ENCODE measurements around the gene PLCL2.

GRCh38 chr3:17045705-17046104 lies 160.9 kb downstream of the PLCL2 start:
- TF ChIP-seq CTCF (IDR thresholded peaks at IDR 0.05; ENCODE audit: low read depth, low read length) = no peak
- TF ChIP-seq EZH2phosphoT487 (IDR thresholded peaks at IDR 0.05; ENCODE audit: low read depth) = no peak
